Esophagus squamous epithelium (tissue), 5 donors: ENCODE results near the gene VPS4B. TPM values are rescaled to one million over a fixed set of nuclear protein-coding genes. Genes with fewer than 3 reads are reported as not detected.

Source experiments
- DNase-seq: peaks from one replicate; lab custom pipeline; 2025; lab: John Stamatoyannopoulos, UW
- H3K27ac ChIP-seq, 4 donors: fragments of 200-600 bp; sonication (generic); one replicate each; pipeline ENCODE4 v1.5.1; 2016 to 2019; ENCODE audit warnings: mild to moderate bottlenecking in 1 of 4
- H3K27me3 ChIP-seq, 4 donors: fragments of 200-600 bp; sonication (generic); 1 replicate in 3 of 4; 2 replicates in 1 of 4; pipeline versions ENCODE4 v1.5.1 to v1.6.0; 2017 to 2021; ENCODE audit warnings: antibody characterized with exemption in 1 of 4
- H3K36me3 ChIP-seq, 3 donors: fragments of 200-600 bp; sonication (generic); one replicate each; pipeline ENCODE4 v1.5.1; 2016 to 2019
- H3K4me1 ChIP-seq, 3 donors: fragments of 200-600 bp; sonication (generic); one replicate each; pipeline ENCODE4 v1.5.1; 2017 to 2019
- H3K4me3 ChIP-seq, 4 donors: fragments of 200-600 bp; sonication (generic); 1 replicate in 3 of 4; 2 replicates in 1 of 4; pipeline ENCODE4 v1.5.1; 2016 to 2019; ENCODE audit warnings: mild to moderate bottlenecking in 2 of 4, moderate library complexity in 1 of 4
- H3K9me3 ChIP-seq, 3 donors: fragments of 200-600 bp; sonication (generic); one replicate each; pipeline ENCODE4 v1.5.1; 2016 to 2019
- CTCF ChIP-seq, 6 experiments: fragments of 450-650 bp in 4 of 6; fragments of 200-600 bp in 2 of 6; sonication (generic) in 2 of 6; IDR thresholded peaks; one replicate each; pipeline ENCODE4 v1.5.1; 2016 to 2019; ENCODE audit warnings: antibody characterized with exemption in 6 of 6, mild to moderate bottlenecking in 4 of 6, moderate library complexity in 4 of 6
- POLR2A ChIP-seq, 4 donors: fragments of 450-650 bp; IDR thresholded peaks; one replicate each; pipeline ENCODE4 v1.6.1; 2017; ENCODE audit warnings: antibody characterized with exemption in 4 of 4, mild to moderate bottlenecking in 4 of 4, moderate library complexity in 3 of 4
- WGBS, 2 donors: methylation state at CpG; one replicate each; pipeline ENCODE4 v1.1.5; 2018; 5-methylcytosine and 5-hydroxymethylcytosine counted together
- intact Hi-C: fragments of 100-400 bp; cut with DNase I; formaldehyde crosslinking; loops from one replicate; pipeline ENCODE4 v1.15.0; 2022
- total RNA-seq, 4 donors: library from RNA; depleted of rRNA; stranded (reverse); fragments of >200 nt; gene quantifications; one replicate each; pipeline ENCODE4 v1.1.0, GENCODE V29; 2016
- donor health status: DM: yes; HTN: yes; CAD: no.

The VPS4B gene
- total RNA-seq, 4 donors from 2014 or later: 68.5 to 92.1 (median 76.5) TPM

GRCh38 chr18:63348508-63349136, 73.7 kb downstream of the VPS4B start:
- no peaks in the 10 kb centered on the region for H3K27me3 ChIP-seq
- H3K27ac ChIP-seq: no peak overlapping the region
- TF ChIP-seq POLR2A (IDR thresholded peaks at IDR 0.05) (no peak), CTCF (IDR thresholded peaks at IDR 0.05) (no peak)
- 94 to 97% methylated on average over 7 of the region's 7 CpGs for WGBS, 2 donors
- DNase-seq: no peak
- no peak overlapping the region for H3K4me3 ChIP-seq
- H3K4me1 ChIP-seq: peaks cover 9 to 41% (median 18%) of the 10 kb centered on the region in 3 donors
- H3K36me3 ChIP-seq: peaks cover 16 to 92% (median 35%) of the 10 kb centered on the region in 3 donors
- intact Hi-C loops: no loop called here
- H3K9me3 ChIP-seq: no peaks in the 10 kb centered on the region

GRCh38 chr18:63346480-63347183, 75.6 kb downstream of the VPS4B start:
- Histone ChIP-seq H3K4me1 (peaks cover 9 to 41% (median 18%) of the 10 kb centered on the region in 3 donors), H3K4me3 (peak overlapping the region in 1 of 4 donors; percentile 3), H3K27ac (peak overlapping the region; percentile 81 to 90 (median 86)), H3K27me3 (no peaks in the 10 kb centered on the region), H3K36me3 (peaks cover 15 to 92% (median 26%) of the 10 kb centered on the region in 3 donors), H3K9me3 (no peaks in the 10 kb centered on the region)
- 55 to 61% methylated on average over 7 of the region's 7 CpGs for WGBS, 2 donors
- DNase-seq: no peak
- intact Hi-C loops: no loop called here
- TF ChIP-seq POLR2A (IDR thresholded peaks at IDR 0.05) (no peak), CTCF (IDR thresholded peaks at IDR 0.05) (no peak)

- Histone ChIP-seq H3K27ac (peak overlapping the region; percentile 81 to 90 (median 86)), H3K9me3 (no peaks in the 10 kb centered on the region), H3K36me3 (peaks cover 11 to 92% (median 22%) of the 10 kb centered on the region in 3 donors), H3K4me1 (peaks cover 9 to 41% (median 18%) of the 10 kb centered on the region in 3 donors), H3K27me3 (no peaks in the 10 kb centered on the region), H3K4me3 (peak overlapping the region in 1 of 4 donors; percentile 3)
- intact Hi-C loops: no loop called here
- 29 to 39% methylated on average over 7 of the region's 7 CpGs for whole genome bisulfite sequencing, 2 donors
- no peak for TF ChIP-seq POLR2A (IDR thresholded peaks at IDR 0.05)
- no peak for TF ChIP-seq CTCF (IDR thresholded peaks at IDR 0.05)
- no peak for DNase-seq
Measured at GRCh38 chr18:63346031-63346430, 76.2 kb downstream of the VPS4B start.

- Histone ChIP-seq H3K4me1 (peaks cover 9 to 41% (median 18%) of the 10 kb centered on the region in 3 donors), H3K27ac (peak overlapping the region; percentile 69 to 90 (median 86)), H3K4me3 (no peak overlapping the region), H3K27me3 (no peaks in the 10 kb centered on the region), H3K9me3 (no peaks in the 10 kb centered on the region), H3K36me3 (peaks cover 4 to 90% (median 20%) of the 10 kb centered on the region in 3 donors)
- 70 to 93% methylated on average over 2 of the region's 2 CpGs for whole genome bisulfite sequencing, 2 donors
- intact Hi-C loops: no loop called here
- TF ChIP-seq CTCF (IDR thresholded peaks at IDR 0.05) (no peak), POLR2A (IDR thresholded peaks at IDR 0.05) (no peak)
- DNase-seq: no peak
Measured at GRCh38 chr18:63344918-63345317, 77.4 kb downstream of the VPS4B start.

GRCh38 chr18:63344263-63344662, 78.0 kb downstream of the VPS4B start:
- H3K27ac ChIP-seq: peak overlapping the region in 3 of 4 donors; percentile 86 to 90 (median 87)
- 72 to 77% methylated on average over 4 to 5 of the region's 5 CpGs for WGBS, 2 donors

More at GRCh38 chr18:63344263-63344662, 78.0 kb downstream of the VPS4B start:
- Histone ChIP-seq H3K4me3 (no peak overlapping the region), H3K4me1 (peaks cover 9 to 41% (median 18%) of the 10 kb centered on the region in 3 donors), H3K36me3 (peaks cover 0 to 89% (median 14%) of the 10 kb centered on the region in 3 donors), H3K27me3 (no peaks in the 10 kb centered on the region), H3K9me3 (no peaks in the 10 kb centered on the region)
- intact Hi-C loops: no loop called here
- DNase-seq: no peak
- TF ChIP-seq CTCF (IDR thresholded peaks at IDR 0.05) (no peak), POLR2A (IDR thresholded peaks at IDR 0.05) (no peak)
